HEK293T (cell line): Measurements from ENCODE around the gene RTEL1.

Experiments used
- ARNT ChIP-seq: fragments of 450-650 bp; IDR thresholded peaks from 2 replicates; pipeline ENCODE4 v1.6.1; 2017; ENCODE audit warnings: mild to moderate bottlenecking
- BHLHE40 ChIP-seq: fragments of 450-650 bp; IDR thresholded peaks from 2 replicates; pipeline ENCODE4 v1.6.1; 2016; ENCODE audit warnings: mild to moderate bottlenecking, moderate library complexity, borderline replicate concordance
- CTBP1 ChIP-seq: fragments of 450-650 bp; IDR thresholded peaks from 2 replicates; pipeline ENCODE4 v1.6.1; 2016; ENCODE audit warnings: borderline replicate concordance
- ELF4 ChIP-seq: fragments of 450-650 bp; IDR thresholded peaks from 2 replicates; pipeline ENCODE4 v1.6.1; 2017; ENCODE audit warnings: antibody characterized with exemption
- FOXA1 ChIP-seq: fragments of 450-650 bp; IDR thresholded peaks from 2 replicates; pipeline ENCODE4 v1.6.1; 2016; ENCODE audit warnings: mild to moderate bottlenecking
- HDGF ChIP-seq: fragments of 450-650 bp; IDR thresholded peaks from 2 replicates; pipeline ENCODE4 v1.6.1; 2017; ENCODE audit warnings: antibody characterized with exemption, borderline replicate concordance
- LEF1 ChIP-seq: fragments of 450-650 bp; IDR thresholded peaks from 2 replicates; pipeline ENCODE4 v1.6.1; 2017; ENCODE audit warnings: mild to moderate bottlenecking, borderline replicate concordance
- NFRKB ChIP-seq: fragments of 450-650 bp; IDR thresholded peaks from 2 replicates; pipeline ENCODE4 v1.6.1; 2016; ENCODE audit warnings: mild to moderate bottlenecking, moderate library complexity
- PKNOX1 ChIP-seq: fragments of 450-650 bp; IDR thresholded peaks from 2 replicates; pipeline ENCODE4 v1.6.1; 2016
- SP1 ChIP-seq: fragments of 450-650 bp; IDR thresholded peaks from 2 replicates; pipeline ENCODE4 v1.6.1; 2017
- SUZ12 ChIP-seq: fragments of 450-650 bp; IDR thresholded peaks from 2 replicates; pipeline ENCODE4 v1.6.1; 2016; ENCODE audit warnings: mild to moderate bottlenecking
- TARDBP ChIP-seq: fragments of 450-650 bp; IDR thresholded peaks from 2 replicates; pipeline ENCODE4 v1.6.1; 2016

GRCh38 chr20:63624486-63624885 is 33.6 kb upstream of the RTEL1 start:
- TF ChIP-seq ELF4: no peak
- no peak for TF ChIP-seq CTBP1
- TF ChIP-seq ARNT: no peak
- TF ChIP-seq LEF1: no peak
- TF ChIP-seq FOXA1: no peak
- no peak for TF ChIP-seq SUZ12
- no peak for TF ChIP-seq TARDBP
- TF ChIP-seq SP1: no peak
- TF ChIP-seq BHLHE40: no peak
- TF ChIP-seq NFRKB: no peak
- TF ChIP-seq HDGF: no peak
- TF ChIP-seq PKNOX1: no peak
